HCT116 (cell line): Measurements from ENCODE around the gene POMGNT2. TPM values are rescaled to one million over a fixed set of nuclear protein-coding genes. Genes with fewer than 3 reads are reported as not detected.

Experiments
- ATAC-seq: fragments of 200-7000 bp; cut with Tn5 transposase; 2 replicates; pipeline ENCODE4 v1.9.1; 2020; ENCODE audit warnings: mild to moderate bottlenecking, moderate library complexity
- BruUV-seq: library from RNA; stranded (reverse); fragments of 400-500 nt; replicated peaks from 2 replicates; lab custom pipeline; 2021; lab: Mats Ljungman, UMichigan
- CTCF ChIA-PET: fragments of 300-600 bp; sonication (Branson Sonifier 250); formaldehyde crosslinking; loops from one replicate; lab custom pipeline; 2021; ENCODE audit warnings: antibody characterized with exemption; lab: Charles Lee
- POLR2A ChIA-PET: fragments of 300-600, 350-600 bp; sonication (Branson Sonifier 250); formaldehyde crosslinking; loops from one replicate; lab custom pipeline; 2021; ENCODE audit warnings: antibody characterized with exemption; lab: Charles Lee
- RAD21 ChIA-PET, 2 experiments: fragments of 300-600 bp; sonication (Branson Sonifier 250); formaldehyde crosslinking; loops; one replicate each; lab custom pipeline; 2023; ENCODE audit warnings: low total read pairs in 2 of 2; ENCODE audit not compliant: uncharacterized antibody in 2 of 2, unreplicated experiment in 2 of 2, low non-redundant PET in 1 of 2; lab: Charles Lee
- DNase-seq: peaks from one replicate; pipeline ENCODE4 v3.0.0-alpha.2; 2010; ENCODE audit warnings: low read depth, low spot score
- H2AFZ ChIP-seq: fragments of 200-600 bp; shearing (Covaris generic), sonication (generic); 2 replicates; pipeline ENCODE4 v1.6.1; 2017; ENCODE audit warnings: low read depth, mixed run types, mixed read lengths, antibody characterized with exemption, low read length; ENCODE audit not compliant: poor library complexity, severe bottlenecking
- H3K27ac ChIP-seq: 2 replicates; pipeline ENCODE4 v1.5.1; 2012; ENCODE audit warnings: low read depth, low read length
- H3K27me3 ChIP-seq: fragments of 200-600 bp; sonication (generic); 2 replicates; pipeline ENCODE4 v1.6.1; 2016; ENCODE audit warnings: mixed run types, low read length, mixed read lengths; ENCODE audit not compliant: insufficient read depth
- H3K36me3 ChIP-seq, 2 experiments: fragments of 200-500 bp in 1 of 2; fragments of 200-600 bp in 1 of 2; sonication (Bioruptor generic) in 1 of 2; sonication (generic) in 1 of 2; 2 replicates each; pipeline versions ENCODE4 v1.5.1 to v1.6.1; 2014 to 2016; ENCODE audit warnings: low read length in 2 of 2, inconsistent platforms in 1 of 2, mixed read lengths in 1 of 2, mixed run types in 1 of 2; ENCODE audit not compliant: insufficient read depth in 2 of 2, control insufficient read depth in 1 of 2
- H3K4me1 ChIP-seq, 2 experiments: fragments of 200-600 bp in 1 of 2; sonication (generic) in 1 of 2; 2 replicates each; pipeline versions ENCODE4 v1.5.1 to v1.6.1; 2012 to 2017; ENCODE audit warnings: low read length in 2 of 2, inconsistent platforms in 1 of 2, mild to moderate bottlenecking in 1 of 2, mixed read lengths in 1 of 2, mixed run types in 1 of 2, moderate library complexity in 1 of 2; ENCODE audit not compliant: insufficient read depth in 2 of 2, control insufficient read depth in 1 of 2
- H3K4me2 ChIP-seq: fragments of 200-600 bp; sonication (generic); 2 replicates; pipeline ENCODE4 v1.6.1; 2017; ENCODE audit warnings: mixed run types, low read length, mixed read lengths
- H3K4me3 ChIP-seq, 2 experiments: fragments of 200-600 bp in 1 of 2; sonication (generic) in 1 of 2; replicated peaks in 1 of 2; 2 replicates each; pipeline ENCODE4 v1.5.1; 2011 to 2016; ENCODE audit warnings: low read length in 2 of 2, control low read depth in 1 of 2, low read depth in 1 of 2, mild to moderate bottlenecking in 1 of 2, mixed read lengths in 1 of 2, mixed run types in 1 of 2
- H3K79me2 ChIP-seq: fragments of 200-600 bp; sonication (generic); 2 replicates; pipeline ENCODE4 v1.6.1; 2017; ENCODE audit warnings: mild to moderate bottlenecking, mixed run types, low read length, moderate library complexity, mixed read lengths; ENCODE audit not compliant: insufficient read depth
- H3K9ac ChIP-seq: fragments of 200-600 bp; sonication (generic); 2 replicates; pipeline ENCODE4 v1.6.1; 2016; ENCODE audit warnings: low read length, mixed read lengths
- H3K9me2 ChIP-seq: fragments of 200-600 bp; sonication (generic), shearing (Covaris generic); 2 replicates; pipeline ENCODE4 v1.6.1; 2017; ENCODE audit warnings: mixed run types, mild to moderate bottlenecking, moderate library complexity; ENCODE audit not compliant: insufficient read depth
- H3K9me3 ChIP-seq, 2 experiments: fragments of 200-500 bp in 1 of 2; fragments of 200-600 bp in 1 of 2; sonication (Bioruptor generic) in 1 of 2; sonication (generic) in 1 of 2; 2 replicates each; pipeline ENCODE4 v1.6.1; 2014 to 2017; ENCODE audit warnings: low read length in 2 of 2, mixed read lengths in 2 of 2, inconsistent platforms in 1 of 2, low read depth in 1 of 2, mild to moderate bottlenecking in 1 of 2, mixed run types in 1 of 2, moderate library complexity in 1 of 2; ENCODE audit not compliant: control insufficient read depth in 1 of 2, insufficient read depth in 1 of 2
- H4K20me1 ChIP-seq: fragments of 200-600 bp; sonication (generic), shearing (Covaris generic); 2 replicates; pipeline ENCODE4 v1.6.1; 2017; ENCODE audit warnings: mixed run types, mild to moderate bottlenecking, moderate library complexity; ENCODE audit not compliant: insufficient read depth
- CBX3 ChIP-seq: IDR thresholded peaks from 2 replicates; pipeline ENCODE4 v1.6.1; 2012; ENCODE audit warnings: low read depth
- ELF1 ChIP-seq: IDR thresholded peaks from 2 replicates; pipeline ENCODE4 v1.6.1; 2012; ENCODE audit warnings: low read depth, borderline replicate concordance
- EZH2phosphoT487 ChIP-seq: fragments of 200-600 bp; IDR thresholded peaks from 2 replicates; pipeline ENCODE4 v1.6.1; 2018; ENCODE audit warnings: antibody characterized with exemption, borderline replicate concordance
- FOSL1 ChIP-seq: IDR thresholded peaks from 2 replicates; pipeline ENCODE4 v1.6.1; 2012; ENCODE audit warnings: low read depth
- POLR2AphosphoS5 ChIP-seq: IDR thresholded peaks from 2 replicates; pipeline ENCODE4 v1.6.1; 2011; ENCODE audit warnings: mild to moderate bottlenecking, low read depth, low read length, moderate library complexity
- RAD21 ChIP-seq: IDR thresholded peaks from 2 replicates; pipeline ENCODE4 v1.6.1; 2012; ENCODE audit warnings: low read depth, mild to moderate bottlenecking
- intact Hi-C: fragments of 100-400 bp; cut with micrococcal nuclease; formaldehyde crosslinking; loops from 2 replicates; pipeline ENCODE4 v1.10.0; 2022
- total RNA-seq: library from RNA; stranded (reverse); gene quantifications from one replicate; pipeline ENCODE4 v1.2.1, GENCODE V29; 2021; ENCODE audit not compliant: unreplicated experiment
- TF ChIP-seq, protein P1 (sequence below): IDR thresholded peaks from 2 replicates; pipeline ENCODE4 v1.6.1; 2011; ENCODE audit warnings: mild to moderate bottlenecking, low read length, moderate library complexity; ENCODE audit not compliant: insufficient replicate concordance; ENCODE audit errors: extremely low read depth
- TF ChIP-seq, protein P2 (sequence below), 3 experiments: fragments of 200-600 bp in 1 of 3; sonication (generic) in 1 of 3; IDR thresholded peaks in 2 of 3; conservative IDR thresholded peaks in 1 of 3; 2 replicates each; pipeline ENCODE4 v1.5.1; 2012 to 2017; ENCODE audit warnings: low read depth in 2 of 3, low read length in 2 of 3, antibody characterized with exemption in 1 of 3, borderline replicate concordance in 1 of 3, control low read depth in 1 of 3, mild to moderate bottlenecking in 1 of 3, mixed read lengths in 1 of 3, mixed run types in 1 of 3, moderate library complexity in 1 of 3; ENCODE audit not compliant: insufficient read depth in 1 of 3
- TF ChIP-seq, protein P3 (sequence below): IDR thresholded peaks from 2 replicates; pipeline ENCODE4 v1.6.1; 2012; ENCODE audit warnings: low read depth

The POMGNT2 gene
- total RNA-seq, 1 experiment from 2014 or later = 21.6 TPM

DNA sequence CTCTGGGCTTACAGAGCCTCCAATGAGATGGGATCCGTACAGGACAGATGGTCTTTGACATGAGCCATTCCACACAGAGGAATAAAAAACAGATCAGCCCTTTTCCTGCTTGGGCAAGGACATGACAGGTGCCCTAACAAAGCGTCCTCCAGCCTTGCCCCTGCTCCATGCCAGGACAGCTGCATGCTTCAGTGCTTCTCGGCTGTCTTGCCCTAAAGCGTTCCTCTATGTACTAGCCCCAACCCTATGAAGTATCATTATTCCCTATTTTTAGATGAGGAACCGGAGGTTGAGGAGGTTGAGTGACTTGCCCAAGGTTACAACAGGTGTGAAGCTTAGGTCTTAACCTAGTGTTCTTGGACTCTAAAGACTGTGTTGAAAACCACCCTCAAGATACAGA, 10.5 kb downstream of the POMGNT2 start:
- Histone ChIP-seq H3K27ac (no peak overlapping the region), H3K4me1 (no peaks in the 10 kb centered on the region)
- TF ChIP-seq FOSL1 (no peak), POLR2AphosphoS5 (no peak), CBX3 (no peak), EZH2phosphoT487 (no peak), ELF1 (no peak), RAD21 (no peak)
- TF ChIP-seq, protein P1, sequence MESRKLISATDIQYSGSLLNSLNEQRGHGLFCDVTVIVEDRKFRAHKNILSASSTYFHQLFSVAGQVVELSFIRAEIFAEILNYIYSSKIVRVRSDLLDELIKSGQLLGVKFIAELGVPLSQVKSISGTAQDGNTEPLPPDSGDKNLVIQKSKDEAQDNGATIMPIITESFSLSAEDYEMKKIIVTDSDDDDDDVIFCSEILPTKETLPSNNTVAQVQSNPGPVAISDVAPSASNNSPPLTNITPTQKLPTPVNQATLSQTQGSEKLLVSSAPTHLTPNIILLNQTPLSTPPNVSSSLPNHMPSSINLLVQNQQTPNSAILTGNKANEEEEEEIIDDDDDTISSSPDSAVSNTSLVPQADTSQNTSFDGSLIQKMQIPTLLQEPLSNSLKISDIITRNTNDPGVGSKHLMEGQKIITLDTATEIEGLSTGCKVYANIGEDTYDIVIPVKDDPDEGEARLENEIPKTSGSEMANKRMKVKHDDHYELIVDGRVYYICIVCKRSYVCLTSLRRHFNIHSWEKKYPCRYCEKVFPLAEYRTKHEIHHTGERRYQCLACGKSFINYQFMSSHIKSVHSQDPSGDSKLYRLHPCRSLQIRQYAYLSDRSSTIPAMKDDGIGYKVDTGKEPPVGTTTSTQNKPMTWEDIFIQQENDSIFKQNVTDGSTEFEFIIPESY = no peak
- TF ChIP-seq, protein P2, sequence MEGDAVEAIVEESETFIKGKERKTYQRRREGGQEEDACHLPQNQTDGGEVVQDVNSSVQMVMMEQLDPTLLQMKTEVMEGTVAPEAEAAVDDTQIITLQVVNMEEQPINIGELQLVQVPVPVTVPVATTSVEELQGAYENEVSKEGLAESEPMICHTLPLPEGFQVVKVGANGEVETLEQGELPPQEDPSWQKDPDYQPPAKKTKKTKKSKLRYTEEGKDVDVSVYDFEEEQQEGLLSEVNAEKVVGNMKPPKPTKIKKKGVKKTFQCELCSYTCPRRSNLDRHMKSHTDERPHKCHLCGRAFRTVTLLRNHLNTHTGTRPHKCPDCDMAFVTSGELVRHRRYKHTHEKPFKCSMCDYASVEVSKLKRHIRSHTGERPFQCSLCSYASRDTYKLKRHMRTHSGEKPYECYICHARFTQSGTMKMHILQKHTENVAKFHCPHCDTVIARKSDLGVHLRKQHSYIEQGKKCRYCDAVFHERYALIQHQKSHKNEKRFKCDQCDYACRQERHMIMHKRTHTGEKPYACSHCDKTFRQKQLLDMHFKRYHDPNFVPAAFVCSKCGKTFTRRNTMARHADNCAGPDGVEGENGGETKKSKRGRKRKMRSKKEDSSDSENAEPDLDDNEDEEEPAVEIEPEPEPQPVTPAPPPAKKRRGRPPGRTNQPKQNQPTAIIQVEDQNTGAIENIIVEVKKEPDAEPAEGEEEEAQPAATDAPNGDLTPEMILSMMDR (IDR thresholded peaks at IDR 0.05 in 2 of 3, conservative IDR thresholded peaks at IDR 0.05 in 1 of 3; ENCODE audit: borderline replicate concordance in 1 of 3, insufficient read depth in 1 of 3, low read depth in 2 of 3, low read length in 2 of 3) = no peak
- TF ChIP-seq, protein P3, sequence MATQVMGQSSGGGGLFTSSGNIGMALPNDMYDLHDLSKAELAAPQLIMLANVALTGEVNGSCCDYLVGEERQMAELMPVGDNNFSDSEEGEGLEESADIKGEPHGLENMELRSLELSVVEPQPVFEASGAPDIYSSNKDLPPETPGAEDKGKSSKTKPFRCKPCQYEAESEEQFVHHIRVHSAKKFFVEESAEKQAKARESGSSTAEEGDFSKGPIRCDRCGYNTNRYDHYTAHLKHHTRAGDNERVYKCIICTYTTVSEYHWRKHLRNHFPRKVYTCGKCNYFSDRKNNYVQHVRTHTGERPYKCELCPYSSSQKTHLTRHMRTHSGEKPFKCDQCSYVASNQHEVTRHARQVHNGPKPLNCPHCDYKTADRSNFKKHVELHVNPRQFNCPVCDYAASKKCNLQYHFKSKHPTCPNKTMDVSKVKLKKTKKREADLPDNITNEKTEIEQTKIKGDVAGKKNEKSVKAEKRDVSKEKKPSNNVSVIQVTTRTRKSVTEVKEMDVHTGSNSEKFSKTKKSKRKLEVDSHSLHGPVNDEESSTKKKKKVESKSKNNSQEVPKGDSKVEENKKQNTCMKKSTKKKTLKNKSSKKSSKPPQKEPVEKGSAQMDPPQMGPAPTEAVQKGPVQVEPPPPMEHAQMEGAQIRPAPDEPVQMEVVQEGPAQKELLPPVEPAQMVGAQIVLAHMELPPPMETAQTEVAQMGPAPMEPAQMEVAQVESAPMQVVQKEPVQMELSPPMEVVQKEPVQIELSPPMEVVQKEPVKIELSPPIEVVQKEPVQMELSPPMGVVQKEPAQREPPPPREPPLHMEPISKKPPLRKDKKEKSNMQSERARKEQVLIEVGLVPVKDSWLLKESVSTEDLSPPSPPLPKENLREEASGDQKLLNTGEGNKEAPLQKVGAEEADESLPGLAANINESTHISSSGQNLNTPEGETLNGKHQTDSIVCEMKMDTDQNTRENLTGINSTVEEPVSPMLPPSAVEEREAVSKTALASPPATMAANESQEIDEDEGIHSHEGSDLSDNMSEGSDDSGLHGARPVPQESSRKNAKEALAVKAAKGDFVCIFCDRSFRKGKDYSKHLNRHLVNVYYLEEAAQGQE = no peak
- TF ChIP-seq, all 23 proteins: peak for 0
- no peak overlapping the region for H3K4me2 ChIP-seq
- intact Hi-C loops = no loop called here
- no peak overlapping the region for H3K4me3 ChIP-seq
- no peak for ATAC-seq
- ChIA-PET RAD21 (no interaction called here), CTCF (no interaction called here), POLR2A (no interaction called here)
- no peaks in the 10 kb centered on the region for H3K36me3 ChIP-seq
- BruUV-seq = no TSS peak
- H2AFZ ChIP-seq = no peak overlapping the region
- H3K9me2 ChIP-seq = no peaks in the 10 kb centered on the region
- H3K9ac ChIP-seq = no peak overlapping the region
- H3K27me3 ChIP-seq = no peaks in the 10 kb centered on the region
- H3K79me2 ChIP-seq = peaks cover 63% of the 10 kb centered on the region
- H3K9me3 ChIP-seq = no peaks in the 10 kb centered on the region
- no peak for DNase-seq
- no peaks in the 10 kb centered on the region for H4K20me1 ChIP-seq
